A673 (cell line): Measurements from ENCODE around the gene PRSS27. TPM values are rescaled to one million over a fixed set of nuclear protein-coding genes. Genes with fewer than 3 reads are reported as not detected.
"Not testable (repeated sequence)": the region's sequence is repeated elsewhere in the genome, so short reads cannot be mapped to it uniquely, and the experiment has no call there.

ENCODE experiments used
- BruUV-seq: library from RNA; stranded (reverse); fragments of 400-500 nt; replicated peaks from 2 replicates; lab custom pipeline; 2021; lab: Mats Ljungman, UMichigan
- CTCF ChIA-PET: fragments of 300-600 bp; sonication (Branson Sonifier 250); formaldehyde crosslinking; loops from one replicate; lab custom pipeline; 2022; ENCODE audit warnings: antibody characterized with exemption; lab: Charles Lee
- POLR2A ChIA-PET: fragments of 300-600 bp; sonication (Branson Sonifier 250); formaldehyde crosslinking; loops from one replicate; lab custom pipeline; 2022; ENCODE audit warnings: antibody characterized with exemption; ENCODE audit not compliant: low non-redundant PET; lab: Charles Lee
- DNase-seq: peaks from one replicate; pipeline ENCODE4 v3.0.0-alpha.2; 2015; ENCODE audit warnings: low spot score
- H3K27ac ChIP-seq: fragments of 200-600 bp; sonication (generic); 2 replicates; pipeline ENCODE4 v1.5.1; 2016; ENCODE audit warnings: mixed run types, low read depth, mild to moderate bottlenecking, mixed read lengths, antibody characterized with exemption, low read length; ENCODE audit not compliant: poor library complexity, severe bottlenecking
- H3K27me3 ChIP-seq: fragments of 200-600 bp; sonication (generic); replicated peaks from 2 replicates; pipeline ENCODE4 v1.6.1; 2017; ENCODE audit warnings: mixed run types, low read depth, mild to moderate bottlenecking, mixed read lengths, antibody characterized with exemption, low read length; ENCODE audit not compliant: insufficient read depth, poor library complexity
- H3K36me3 ChIP-seq: fragments of 200-600 bp; sonication (generic); 2 replicates; pipeline ENCODE4 v1.6.1; 2016; ENCODE audit warnings: mixed run types, mild to moderate bottlenecking, mixed read lengths, antibody characterized with exemption, low read length; ENCODE audit not compliant: insufficient read depth, poor library complexity, severe bottlenecking
- H3K4me1 ChIP-seq: fragments of 200-600 bp; sonication (generic); 2 replicates; pipeline ENCODE4 v1.6.1; 2017; ENCODE audit warnings: mixed run types, mild to moderate bottlenecking, mixed read lengths, antibody characterized with exemption, low read length; ENCODE audit not compliant: insufficient read depth, poor library complexity, severe bottlenecking
- H3K4me3 ChIP-seq: fragments of 200-600 bp; sonication (generic); 2 replicates; pipeline ENCODE4 v1.5.1; 2016; ENCODE audit warnings: low read depth, mixed run types, mild to moderate bottlenecking, mixed read lengths, low read length; ENCODE audit not compliant: poor library complexity, severe bottlenecking
- H3K9me3 ChIP-seq: fragments of 200-600 bp; sonication (generic); 2 replicates; pipeline ENCODE4 v1.6.1; 2016; ENCODE audit warnings: mixed run types, low read depth, mild to moderate bottlenecking, mixed read lengths, antibody characterized with exemption, low read length; ENCODE audit not compliant: poor library complexity, severe bottlenecking
- EZH2 ChIP-seq: fragments of 200-600 bp; sonication (generic); IDR thresholded peaks from 2 replicates; pipeline ENCODE4 v1.6.1; 2017; ENCODE audit warnings: borderline replicate concordance, low read depth, mild to moderate bottlenecking, mixed read lengths, antibody characterized with exemption, low read length; ENCODE audit not compliant: poor library complexity, severe bottlenecking
- intact Hi-C: fragments of 100-400 bp; cut with micrococcal nuclease; formaldehyde crosslinking; loops from one replicate; pipeline ENCODE4 v1.10.0; 2022; ENCODE audit not compliant: unreplicated experiment
- total RNA-seq: library from RNA; stranded (reverse); gene quantifications from 2 replicates; pipeline ENCODE4 v1.2.3, GENCODE V29; 2021
- TF ChIP-seq, protein P1 (sequence below): fragments of 300-800, 200-600 bp; sonication (generic); conservative IDR thresholded peaks from 2 replicates; pipeline ENCODE4 v1.5.1; 2017; ENCODE audit warnings: low read depth, mild to moderate bottlenecking, antibody characterized with exemption, low read length, moderate library complexity, mixed read lengths

PRSS27 gene
- total RNA-seq, 1 experiment from 2014 or later, result 1.3 TPM

DNA sequence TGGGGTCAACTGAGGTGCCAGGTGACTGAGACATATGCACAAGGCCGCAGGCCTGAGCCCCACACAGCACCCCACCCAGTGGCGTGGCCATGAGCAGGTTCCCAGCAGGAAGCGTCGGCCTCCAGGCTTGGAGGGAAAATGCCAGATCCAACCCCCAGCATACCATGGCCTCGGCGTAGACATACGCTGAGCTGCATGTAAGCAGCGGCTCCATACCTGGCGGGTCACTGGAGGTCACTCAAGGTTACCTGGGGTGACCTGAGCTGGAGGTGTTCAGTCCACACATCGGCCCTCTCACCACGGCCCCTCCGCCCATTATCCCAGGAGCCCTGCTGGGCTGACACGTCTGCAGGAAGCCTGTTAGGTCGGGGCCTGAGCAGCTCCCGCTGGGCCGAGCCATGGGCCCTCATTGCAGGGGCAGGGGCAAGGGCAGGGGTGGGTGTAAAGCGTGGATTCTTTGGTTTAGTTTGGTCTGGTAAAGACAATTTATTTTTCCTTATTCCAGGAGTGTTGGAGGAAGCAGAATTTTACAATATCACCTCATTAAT is 22.5 kb downstream of the PRSS27 start:
- Histone ChIP-seq H3K27ac (no peak overlapping the region), H3K27me3 (no peaks in the 10 kb centered on the region), H3K36me3 (peaks cover 2% of the 10 kb centered on the region), H3K4me1 (no peaks in the 10 kb centered on the region), H3K4me3 (no peak overlapping the region), H3K9me3 (no peaks in the 10 kb centered on the region)
- ChIA-PET POLR2A (no interaction called here), CTCF (no interaction called here)
- TF ChIP-seq, protein P1, sequence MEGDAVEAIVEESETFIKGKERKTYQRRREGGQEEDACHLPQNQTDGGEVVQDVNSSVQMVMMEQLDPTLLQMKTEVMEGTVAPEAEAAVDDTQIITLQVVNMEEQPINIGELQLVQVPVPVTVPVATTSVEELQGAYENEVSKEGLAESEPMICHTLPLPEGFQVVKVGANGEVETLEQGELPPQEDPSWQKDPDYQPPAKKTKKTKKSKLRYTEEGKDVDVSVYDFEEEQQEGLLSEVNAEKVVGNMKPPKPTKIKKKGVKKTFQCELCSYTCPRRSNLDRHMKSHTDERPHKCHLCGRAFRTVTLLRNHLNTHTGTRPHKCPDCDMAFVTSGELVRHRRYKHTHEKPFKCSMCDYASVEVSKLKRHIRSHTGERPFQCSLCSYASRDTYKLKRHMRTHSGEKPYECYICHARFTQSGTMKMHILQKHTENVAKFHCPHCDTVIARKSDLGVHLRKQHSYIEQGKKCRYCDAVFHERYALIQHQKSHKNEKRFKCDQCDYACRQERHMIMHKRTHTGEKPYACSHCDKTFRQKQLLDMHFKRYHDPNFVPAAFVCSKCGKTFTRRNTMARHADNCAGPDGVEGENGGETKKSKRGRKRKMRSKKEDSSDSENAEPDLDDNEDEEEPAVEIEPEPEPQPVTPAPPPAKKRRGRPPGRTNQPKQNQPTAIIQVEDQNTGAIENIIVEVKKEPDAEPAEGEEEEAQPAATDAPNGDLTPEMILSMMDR, result no peak
- TF ChIP-seq EZH2, result no peak
- BruUV-seq, result no TSS peak
- no peak for DNase-seq
- intact Hi-C loops, result no loop called here

GRCh38 chr16:2696601-2697250 is 23.3 kb downstream of the PRSS27 start:
- POLR2A ChIA-PET, H3K9me3 ChIP-seq, CTCF ChIA-PET, H3K4me3 ChIP-seq, BruUV-seq, intact Hi-C loops, H3K4me1 ChIP-seq, H3K36me3 ChIP-seq, DNase-seq, H3K27me3 ChIP-seq, H3K27ac ChIP-seq: not testable (repeated sequence)

- TF ChIP-seq EZH2, result no peak
- TF ChIP-seq, protein P1, result no peak
- Histone ChIP-seq H3K27me3 (no peaks in the 10 kb centered on the region), H3K4me1 (no peaks in the 10 kb centered on the region), H3K27ac (no peak overlapping the region), H3K9me3 (no peaks in the 10 kb centered on the region), H3K36me3 (no peaks in the 10 kb centered on the region), H3K4me3 (no peak overlapping the region)
- no TSS peak for BruUV-seq
- CTCF ChIA-PET, result no interaction called here
- POLR2A ChIA-PET, result no interaction called here
- no peak for DNase-seq
- intact Hi-C loops, result no loop called here
Measured at GRCh38 chr16:2692948-2693651, 26.9 kb downstream of the PRSS27 start.
